HepG2 (cell line): ENCODE measurements around the gene SPHK1. TPM values are rescaled to one million over a fixed set of nuclear protein-coding genes. Genes with fewer than 3 reads are reported as not detected.

Experiments
- EEA1 ChIP-seq: sonication (generic); formaldehyde crosslinking; IDR thresholded peaks from 2 replicates; pipeline ENCODE4 v1.5.1; 2020; ENCODE audit warnings: mild to moderate bottlenecking, missing genetic modification reagents, borderline replicate concordance
- EP300 ChIP-seq, 3 experiments: sonication (generic) in 1 of 3; formaldehyde crosslinking in 1 of 3; IDR thresholded peaks; 2 replicates each; pipeline versions ENCODE4 v1.5.1 to v1.6.1; 2011 to 2020; ENCODE audit warnings: low read depth in 2 of 3, low read length in 2 of 3, borderline replicate concordance in 1 of 3, improper control_type of control experiment in 1 of 3, mild to moderate bottlenecking in 1 of 3, missing genetic modification reagents in 1 of 3, moderate library complexity in 1 of 3
- HOMEZ ChIP-seq: IDR thresholded peaks from 2 replicates; pipeline ENCODE4 v1.6.1; 2016; ENCODE audit warnings: low read depth
- IRF9 ChIP-seq: sonication (generic); formaldehyde crosslinking; IDR thresholded peaks from 2 replicates; pipeline ENCODE4 v1.8.0; 2022; ENCODE audit warnings: missing genetic modification reagents, mild to moderate bottlenecking, borderline replicate concordance
- KDM6A ChIP-seq: IDR thresholded peaks from 2 replicates; pipeline ENCODE4 v1.6.1; 2016; ENCODE audit warnings: low read depth
- MTA3 ChIP-seq: sonication (generic); formaldehyde crosslinking; IDR thresholded peaks from 2 replicates; pipeline ENCODE4 v1.4.0; 2020; ENCODE audit warnings: missing genetic modification reagents
- MXD3 ChIP-seq: IDR thresholded peaks from 2 replicates; pipeline ENCODE4 v1.6.1; 2016; ENCODE audit warnings: mild to moderate bottlenecking, missing biosample characterization, missing genetic modification reagents
- NFYC ChIP-seq: IDR thresholded peaks from 2 replicates; pipeline ENCODE4 v1.6.1; 2016; ENCODE audit warnings: missing genetic modification reagents, missing compliant biosample characterization
- PCBP1 ChIP-seq: fragments of 200-400 bp; formaldehyde crosslinking; IDR thresholded peaks from 2 replicates; pipeline ENCODE4 v1.6.1; 2017; ENCODE audit warnings: mild to moderate bottlenecking, low read depth, low read length, borderline replicate concordance
- RARG ChIP-seq: sonication (generic); formaldehyde crosslinking; IDR thresholded peaks from 2 replicates; pipeline ENCODE4 v1.4.0; 2020; ENCODE audit warnings: low read depth, mild to moderate bottlenecking, missing genetic modification reagents
- REXO4 ChIP-seq: sonication (generic); formaldehyde crosslinking; IDR thresholded peaks from 2 replicates; pipeline ENCODE4 v1.8.0; 2022; ENCODE audit warnings: missing genetic modification reagents, mild to moderate bottlenecking, borderline replicate concordance
- RXRB ChIP-seq: IDR thresholded peaks from 2 replicates; pipeline ENCODE4 v1.6.1; 2016; ENCODE audit warnings: borderline replicate concordance, missing genetic modification reagents, missing compliant biosample characterization
- SCMH1 ChIP-seq: sonication (generic); formaldehyde crosslinking; IDR thresholded peaks from 2 replicates; pipeline ENCODE4 v1.9.0; 2021; ENCODE audit warnings: missing genetic modification reagents, mild to moderate bottlenecking, borderline replicate concordance
- SP140L ChIP-seq: sonication (generic); formaldehyde crosslinking; IDR thresholded peaks from 2 replicates; pipeline ENCODE4 v1.4.0; 2020; ENCODE audit warnings: missing genetic modification reagents, borderline replicate concordance
- TARDBP ChIP-seq: sonication (generic); formaldehyde crosslinking; IDR thresholded peaks from 2 replicates; pipeline ENCODE4 v1.8.0; 2022; ENCODE audit warnings: mild to moderate bottlenecking, missing genetic modification reagents
- ZFYVE20 ChIP-seq: sonication (generic); formaldehyde crosslinking; IDR thresholded peaks from 2 replicates; pipeline ENCODE4 v1.8.0; 2023; ENCODE audit warnings: low read depth, mild to moderate bottlenecking, moderate library complexity, missing genetic modification reagents, borderline replicate concordance
- ZNF749 ChIP-seq: sonication (generic); formaldehyde crosslinking; IDR thresholded peaks from 2 replicates; pipeline ENCODE4 v1.8.0; 2022; ENCODE audit warnings: mild to moderate bottlenecking, missing genetic modification reagents, moderate library complexity, borderline replicate concordance
- polyA plus RNA-seq, 8 experiments: library from polyadenylated mRNA; depleted of rRNA in 3 of 8; stranded (reverse) in 7 of 8; unstranded in 1 of 8; fragments of >200 nt; fragmentation: Illumina TruSeq in 4 of 8; extraction: Trizol in 4 of 8; gene quantifications; 2 replicates each; pipeline versions ENCODE4 v1.2.1 to v1.2.3, GENCODE V29; 2011 to 2016; ENCODE audit warnings: low read depth in 4 of 8, missing spikeins in 1 of 8, mixed read lengths in 1 of 8; ENCODE audit not compliant: insufficient read depth in 1 of 8
- total RNA-seq, 5 experiments: library from RNA; depleted of rRNA; stranded (reverse); fragments of >200 nt; fragmentation: Illumina TruSeq; extraction: Trizol; gene quantifications; 2 replicates each; pipeline ENCODE4 v1.2.3, GENCODE V29; 2016; ENCODE audit warnings: low read depth in 1 of 5
- TF ChIP-seq, protein P1 (sequence below): sonication (generic); formaldehyde crosslinking; IDR thresholded peaks from 2 replicates; pipeline ENCODE4 v1.8.1; 2023; ENCODE audit warnings: mild to moderate bottlenecking, inconsistent platforms, moderate library complexity, missing genetic modification reagents, borderline replicate concordance
- TF ChIP-seq, protein P2 (sequence below): sonication (generic); formaldehyde crosslinking; IDR thresholded peaks from 2 replicates; pipeline ENCODE4 v1.5.1; 2020; ENCODE audit warnings: missing genetic modification reagents, mild to moderate bottlenecking, borderline replicate concordance

The SPHK1 gene
- total and polyA plus RNA-seq, 2 of the 13 experiments (the other 11 are each of a cell fraction or from before 2014, with no cell fraction given), result 129 to 160 TPM

- TF ChIP-seq IRF9 (peak; percentile 47; the same call in 1 of the 2 replicates), PCBP1 (no peak), HOMEZ (CRISPR knock-in tag) (peak; percentile 10; the same call in 1 of the 2 replicates), ZNF749 (CRISPR knock-in tag) (peak; percentile 61), TARDBP (CRISPR knock-in tag) (peak; percentile 25; the same call in 1 of the 2 replicates), REXO4 (CRISPR knock-in tag) (no peak), SCMH1 (no peak), MTA3 (CRISPR knock-in tag) (no peak), EP300 (IDR thresholded peaks at IDR 0.05; ENCODE audit: low read depth in 2 of 2, low read length in 2 of 2) (peak in 1 of 2 experiments; percentile 4; a peak in 2 of 4 replicates), EP300 (CRISPR knock-in tag; IDR thresholded peaks at IDR 0.05; ENCODE audit: borderline replicate concordance) (no peak; the same call in 1 of the 2 replicates), MXD3 (CRISPR knock-in tag) (peak; percentile 73; the same call in 1 of the 2 replicates), KDM6A (CRISPR knock-in tag) (no peak), NFYC (CRISPR knock-in tag) (no peak), RXRB (CRISPR knock-in tag) (no peak; the same call in 1 of the 2 replicates), RARG (CRISPR knock-in tag) (no peak), ZFYVE20 (CRISPR knock-in tag) (no peak), EEA1 (CRISPR knock-in tag) (peak; percentile 79), SP140L (CRISPR knock-in tag) (no peak)
- TF ChIP-seq, protein P1, sequence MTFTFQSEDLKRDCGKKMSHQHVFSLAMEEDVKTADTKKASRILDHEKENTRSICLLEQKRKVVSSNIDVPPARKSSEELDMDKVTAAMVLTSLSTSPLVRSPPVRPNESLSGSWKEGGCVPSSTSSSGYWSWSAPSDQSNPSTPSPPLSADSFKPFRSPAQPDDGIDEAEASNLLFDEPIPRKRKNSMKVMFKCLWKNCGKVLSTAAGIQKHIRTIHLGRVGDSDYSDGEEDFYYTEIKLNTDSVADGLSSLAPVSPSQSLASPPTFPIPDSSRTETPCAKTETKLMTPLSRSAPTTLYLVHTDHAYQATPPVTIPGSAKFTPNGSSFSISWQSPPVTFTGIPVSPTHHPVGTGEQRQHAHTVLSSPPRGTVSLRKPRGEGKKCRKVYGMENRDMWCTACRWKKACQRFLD, result no peak
- TF ChIP-seq, protein P2, sequence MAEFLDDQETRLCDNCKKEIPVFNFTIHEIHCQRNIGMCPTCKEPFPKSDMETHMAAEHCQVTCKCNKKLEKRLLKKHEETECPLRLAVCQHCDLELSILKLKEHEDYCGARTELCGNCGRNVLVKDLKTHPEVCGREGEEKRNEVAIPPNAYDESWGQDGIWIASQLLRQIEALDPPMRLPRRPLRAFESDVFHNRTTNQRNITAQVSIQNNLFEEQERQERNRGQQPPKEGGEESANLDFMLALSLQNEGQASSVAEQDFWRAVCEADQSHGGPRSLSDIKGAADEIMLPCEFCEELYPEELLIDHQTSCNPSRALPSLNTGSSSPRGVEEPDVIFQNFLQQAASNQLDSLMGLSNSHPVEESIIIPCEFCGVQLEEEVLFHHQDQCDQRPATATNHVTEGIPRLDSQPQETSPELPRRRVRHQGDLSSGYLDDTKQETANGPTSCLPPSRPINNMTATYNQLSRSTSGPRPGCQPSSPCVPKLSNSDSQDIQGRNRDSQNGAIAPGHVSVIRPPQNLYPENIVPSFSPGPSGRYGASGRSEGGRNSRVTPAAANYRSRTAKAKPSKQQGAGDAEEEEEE (CRISPR knock-in tag), result 0 out of 2 replicates have a peak, but pooled peaks have one; percentile 48
Measured at GRCh38 chr17:76382803-76383545, 1.4 kb upstream of the SPHK1 start (continued).
